ENCODE results near the gene PIEZO1. TPM values are rescaled to one million over a fixed set of nuclear protein-coding genes. Genes with fewer than 3 reads are reported as not detected.

Gene PIEZO1
- total and polyA plus RNA-seq, 10 of the 15 experiments (the other 5 are each of a cell fraction or from before 2014, with no cell fraction given), result 1.3 to 169 (median 33.4) TPM

GRCh38 chr16:88825146-88825545 is 40.1 kb upstream of the PIEZO1 start:
- H3K27me3 ChIP-seq (replicated peaks in 1 of 2; ENCODE audit: control insufficient read depth in 2 of 2, insufficient read depth in 2 of 2, low read length in 1 of 2), result no peaks in the 10 kb centered on the region
- ChIA-PET RAD21 (ENCODE audit: unreplicated experiment) (no interaction called here), SMC1A (ENCODE audit: uncharacterized antibody, unreplicated experiment) (no interaction called here), CTCF (no interaction called here), POLR2A (no interaction called here)
- intact Hi-C loops (cut with micrococcal nuclease; ENCODE audit: unreplicated experiment) (no loop called here), in situ Hi-C loops (cut with MboI) (no loop called here)
- no peaks in the 10 kb centered on the region for H3K4me1 ChIP-seq (ENCODE audit: control insufficient read depth, insufficient read depth, low read length)
- H2AFZ ChIP-seq (ENCODE audit: control insufficient read depth, low read depth, low read length), result no peak overlapping the region
- no peak overlapping the region for H3K4me2 ChIP-seq (ENCODE audit: control insufficient read depth, insufficient read depth)
- H3K27ac ChIP-seq (ENCODE audit: control insufficient read depth, insufficient read depth), result no peak overlapping the region
- DNase-seq (ENCODE audit: low read depth, low spot score), result no peak
- no peaks in the 10 kb centered on the region for H3K79me2 ChIP-seq (ENCODE audit: control insufficient read depth, insufficient read depth, low read length)
- BruUV-seq (replicated peaks), result no TSS peak
- no peak overlapping the region for H3K4me3 ChIP-seq
- FAIRE-seq, result no peak
- ATAC-seq, result no peak
- TF ChIP-seq STAT3 (IDR thresholded peaks at IDR 0.05; ENCODE audit: low read depth, low read length) (no peak), KDM1A (IDR thresholded peaks at IDR 0.05; ENCODE audit: borderline replicate concordance) (no peak), NR2C1 (IDR thresholded peaks at IDR 0.05) (no peak), RFX5 (IDR thresholded peaks at IDR 0.05; ENCODE audit: low read depth, low read length) (no peak), POLR2AphosphoS5 (IDR thresholded peaks at IDR 0.05; ENCODE audit: low read length) (no peak), ATF7 (IDR thresholded peaks at IDR 0.05; ENCODE audit: low read depth) (no peak), MEF2A (IDR thresholded peaks at IDR 0.05; ENCODE audit: insufficient read depth, low read depth, low read length) (no peak)
- WGBS (ENCODE audit: insufficient coverage, insufficient replicate concordance, low lambda C conversion rate, missing lambda C conversion rate), result 85% methylated on average over 2 of the region's 12 CpGs
- no peak overlapping the region for H3K9ac ChIP-seq (ENCODE audit: control insufficient read depth, insufficient read depth, low read length)
- no peaks in the 10 kb centered on the region for H4K20me1 ChIP-seq (ENCODE audit: control insufficient read depth, insufficient read depth)
- no peaks in the 10 kb centered on the region for H3K36me3 ChIP-seq (ENCODE audit: control insufficient read depth in 2 of 2, insufficient read depth in 2 of 2, low read length in 1 of 2)
- no peaks in the 10 kb centered on the region for H3K9me3 ChIP-seq (replicated peaks; ENCODE audit: control insufficient read depth, insufficient read depth, low read length)

GRCh38 chr16:88824256-88825077 is 39.4 kb upstream of the PIEZO1 start:
- H3K9ac ChIP-seq (ENCODE audit: control insufficient read depth, insufficient read depth, low read length), result no peak overlapping the region
- ChIA-PET POLR2A (no interaction called here), SMC1A (ENCODE audit: uncharacterized antibody, unreplicated experiment) (no interaction called here), CTCF (no interaction called here), RAD21 (ENCODE audit: unreplicated experiment) (no interaction called here)
- H3K79me2 ChIP-seq (ENCODE audit: control insufficient read depth, insufficient read depth, low read length), result no peaks in the 10 kb centered on the region
- H3K36me3 ChIP-seq (ENCODE audit: control insufficient read depth in 2 of 2, insufficient read depth in 2 of 2, low read length in 1 of 2), result no peaks in the 10 kb centered on the region
- H3K4me1 ChIP-seq (ENCODE audit: control insufficient read depth, insufficient read depth, low read length), result no peaks in the 10 kb centered on the region
- FAIRE-seq (no peak), DNase-seq (ENCODE audit: low read depth, low spot score) (no peak), ATAC-seq (peak; percentile 12; the same call in 1 of the 3 replicates)
- no peak overlapping the region for H3K4me2 ChIP-seq (ENCODE audit: control insufficient read depth, insufficient read depth)
- intact Hi-C loops (cut with micrococcal nuclease; ENCODE audit: unreplicated experiment) (no loop called here), in situ Hi-C loops (cut with MboI) (loop anchor here (5.0 kb wide), 1 partner anchor 343 kb away; no protein-coding TSS in a partner anchor)
- no TSS peak for BruUV-seq (replicated peaks)
- no peaks in the 10 kb centered on the region for H4K20me1 ChIP-seq (ENCODE audit: control insufficient read depth, insufficient read depth)
- H3K27ac ChIP-seq (ENCODE audit: control insufficient read depth, insufficient read depth), result no peak overlapping the region
- no peak overlapping the region for H3K4me3 ChIP-seq
- no peaks in the 10 kb centered on the region for H3K9me3 ChIP-seq (replicated peaks; ENCODE audit: control insufficient read depth, insufficient read depth, low read length)
- H3K27me3 ChIP-seq (replicated peaks in 1 of 2; ENCODE audit: control insufficient read depth in 2 of 2, insufficient read depth in 2 of 2, low read length in 1 of 2), result no peaks in the 10 kb centered on the region
- no peak overlapping the region for H2AFZ ChIP-seq (ENCODE audit: control insufficient read depth, low read depth, low read length)
- 78% methylated on average over 32 of the region's 33 CpGs for WGBS (ENCODE audit: insufficient coverage, insufficient replicate concordance, low lambda C conversion rate, missing lambda C conversion rate)
- TF ChIP-seq CHD1 (IDR thresholded peaks at IDR 0.05; ENCODE audit: low read depth, low read length), result no peak
- TF ChIP-seq ZNF207 (IDR thresholded peaks at IDR 0.05; ENCODE audit: borderline replicate concordance), result no peak
- no peak for TF ChIP-seq NR2C1 (IDR thresholded peaks at IDR 0.05)
- TF ChIP-seq MEF2B (IDR thresholded peaks at IDR 0.05; ENCODE audit: partially characterized antibody, poor library complexity, severe bottlenecking), result no peak
- no peak for TF ChIP-seq BACH1 (IDR thresholded peaks at IDR 0.05; ENCODE audit: borderline replicate concordance)
- TF ChIP-seq TBL1XR1 (IDR thresholded peaks at IDR 0.05; ENCODE audit: low read depth, low read length), result no peak
- no peak for TF ChIP-seq GABPA (IDR thresholded peaks at IDR 0.05; ENCODE audit: low read depth)
- no peak for TF ChIP-seq BCLAF1 (IDR thresholded peaks at IDR 0.05)
- TF ChIP-seq CREM (IDR thresholded peaks at IDR 0.05; ENCODE audit: low read depth), result no peak
- no peak for TF ChIP-seq IRF4 (IDR thresholded peaks at IDR 0.05; ENCODE audit: low read depth, low read length)

All from GM12878 (cell line).